H1 (cell line): ENCODE data around the gene EFR3B. TPM values are rescaled to one million over a fixed set of nuclear protein-coding genes. Genes with fewer than 3 reads are reported as not detected.

Experiments
- CTCF ChIA-PET: fragments of 300-600 bp; sonication (Branson Sonifier 250); formaldehyde crosslinking; loops from one replicate; lab custom pipeline; 2021; ENCODE audit not compliant: partially characterized antibody; lab: Charles Lee
- POLR2A ChIA-PET: fragments of 300-600 bp; sonication (Branson Sonifier 250); formaldehyde crosslinking; loops from one replicate; lab custom pipeline; 2021; ENCODE audit warnings: inconsistent platforms; ENCODE audit not compliant: partially characterized antibody; lab: Charles Lee
- DNase-seq, 2 experiments: peaks; one replicate each; pipeline versions ENCODE4 v3.0.0 to v3.0.0-alpha.2; 2010 to 2022; ENCODE audit warnings: low spot score in 2 of 2, low read depth in 1 of 2, mixed read lengths in 1 of 2
- FAIRE-seq: peaks from 2 replicates; lab custom pipeline; 2011; peaks lifted over from hg19 to GRCh38; lab: Jason Lieb, UNC
- H2AFZ ChIP-seq: 2 replicates; pipeline ENCODE4 v1.8.1; 2012; ENCODE audit warnings: low read length, inconsistent platforms
- H2AK5ac ChIP-seq: 2 replicates; pipeline ENCODE4 v1.6.1; 2013; ENCODE audit warnings: low read depth, low read length
- H2BK120ac ChIP-seq: replicated peaks from 2 replicates; pipeline ENCODE3; 2013; ENCODE audit warnings: low read depth, low read length, inconsistent platforms
- H2BK12ac ChIP-seq: 2 replicates; pipeline ENCODE4 v1.6.1; 2013; ENCODE audit warnings: low read depth, low read length
- H2BK15ac ChIP-seq: 2 replicates; pipeline ENCODE4 v1.6.1; 2013; ENCODE audit warnings: low read length
- H2BK20ac ChIP-seq: 2 replicates; pipeline ENCODE4 v1.6.1; 2013; ENCODE audit warnings: low read length
- H2BK5ac ChIP-seq: 2 replicates; pipeline ENCODE4 v1.6.1; 2013; ENCODE audit warnings: low read depth, low read length
- H3K14ac ChIP-seq: 2 replicates; pipeline ENCODE4 v1.6.1; 2013; ENCODE audit warnings: inconsistent platforms; ENCODE audit not compliant: insufficient read length
- H3K18ac ChIP-seq: 2 replicates; pipeline ENCODE4 v1.6.1; 2013; ENCODE audit warnings: low read length; ENCODE audit errors: extremely low read depth
- H3K23ac ChIP-seq: 2 replicates; pipeline ENCODE4 v1.6.1; 2013; ENCODE audit warnings: inconsistent platforms; ENCODE audit not compliant: insufficient read length
- H3K23me2 ChIP-seq: 2 replicates; pipeline ENCODE4 v1.6.1; 2013; ENCODE audit warnings: low read depth, low read length
- H3K27ac ChIP-seq: 2 replicates; pipeline ENCODE4 v1.6.1; 2011; ENCODE audit warnings: low read depth, low read length, inconsistent platforms
- H3K27me3 ChIP-seq, 4 experiments: replicated peaks in 1 of 4; 1 replicate in 1 of 4; 2 replicates in 3 of 4; pipeline versions ENCODE4 v1.6.1 to v1.8.1; 2011 to 2013; ENCODE audit warnings: low read length in 3 of 4, mild to moderate bottlenecking in 3 of 4, inconsistent platforms in 2 of 4, mixed read lengths in 2 of 4, moderate library complexity in 1 of 4; ENCODE audit not compliant: control insufficient read depth in 3 of 4, insufficient read depth in 3 of 4; ENCODE audit errors: extremely low read depth in 1 of 4
- H3K36me3 ChIP-seq, 4 experiments: 2 replicates each; pipeline versions ENCODE4 v1.6.1 to v1.8.1; 2011 to 2013; ENCODE audit warnings: mild to moderate bottlenecking in 4 of 4, low read length in 3 of 4, moderate library complexity in 2 of 4, control low read depth in 1 of 4, inconsistent platforms in 1 of 4; ENCODE audit not compliant: insufficient read depth in 4 of 4, control insufficient read depth in 2 of 4
- H3K4ac ChIP-seq: replicated peaks from 2 replicates; pipeline ENCODE3; 2013; ENCODE audit warnings: low read length, low read depth, mixed read lengths, inconsistent platforms; ENCODE audit not compliant: insufficient read length
- H3K4me1 ChIP-seq, 4 experiments: replicated peaks in 1 of 4; 1 replicate in 1 of 4; 2 replicates in 3 of 4; pipeline versions ENCODE4 v1.6.1 to v1.8.1; 2011 to 2013; ENCODE audit warnings: low read length in 3 of 4, inconsistent platforms in 2 of 4, mixed read lengths in 1 of 4; ENCODE audit not compliant: insufficient read depth in 4 of 4, control insufficient read depth in 3 of 4
- H3K4me2 ChIP-seq, 2 experiments: 2 replicates each; pipeline versions ENCODE4 v1.6.1 to v1.8.1; 2011 to 2013; ENCODE audit warnings: low read depth in 2 of 2, low read length in 2 of 2, control low read depth in 1 of 2, inconsistent platforms in 1 of 2, mild to moderate bottlenecking in 1 of 2; ENCODE audit not compliant: insufficient read depth in 1 of 2
- H3K4me3 ChIP-seq, 4 experiments: fragments of 200-600, 300-600 bp in 1 of 4; sonication (generic), shearing (Covaris generic), sonication (Bioruptor Twin) in 1 of 4; 2 replicates each; pipeline versions ENCODE4 v1.5.1 to v1.8.1; 2011 to 2016; ENCODE audit warnings: low read length in 4 of 4, low read depth in 3 of 4, control low read depth in 2 of 4, inconsistent platforms in 2 of 4, mild to moderate bottlenecking in 2 of 4, mixed read lengths in 1 of 4, moderate library complexity in 1 of 4; ENCODE audit not compliant: insufficient read depth in 2 of 4; ENCODE audit errors: extremely low read depth in 1 of 4
- H3K56ac ChIP-seq: replicated peaks from 2 replicates; pipeline ENCODE3; 2013; ENCODE audit warnings: low read depth, mild to moderate bottlenecking, mixed read lengths, low read length, inconsistent platforms; ENCODE audit not compliant: insufficient read length
- H3K79me1 ChIP-seq: 2 replicates; pipeline ENCODE4 v1.6.1; 2013; ENCODE audit warnings: low read depth, low read length, control low read depth
- H3K79me2 ChIP-seq, 2 experiments: 2 replicates each; pipeline versions ENCODE4 v1.6.1 to v1.8.1; 2012 to 2013; ENCODE audit warnings: low read length in 2 of 2, mild to moderate bottlenecking in 2 of 2, inconsistent platforms in 1 of 2; ENCODE audit not compliant: insufficient read depth in 2 of 2, control insufficient read depth in 1 of 2
- H3K9ac ChIP-seq, 4 experiments: replicated peaks in 1 of 4; 1 replicate in 1 of 4; 2 replicates in 3 of 4; pipeline versions ENCODE4 v1.6.1 to v1.8.1; 2011 to 2013; ENCODE audit warnings: low read depth in 3 of 4, low read length in 3 of 4, control low read depth in 2 of 4, mild to moderate bottlenecking in 2 of 4, moderate library complexity in 2 of 4, inconsistent platforms in 1 of 4; ENCODE audit errors: extremely low read depth in 1 of 4
- H3K9me3 ChIP-seq, 2 experiments: 2 replicates each; pipeline versions ENCODE4 v1.6.1 to v1.8.1; 2012 to 2013; ENCODE audit warnings: mild to moderate bottlenecking in 2 of 2, moderate library complexity in 2 of 2, control low read depth in 1 of 2, inconsistent platforms in 1 of 2, low read depth in 1 of 2, low read length in 1 of 2, mixed read lengths in 1 of 2; ENCODE audit not compliant: insufficient read depth in 2 of 2
- H4K20me1 ChIP-seq, 2 experiments: replicated peaks in 1 of 2; 2 replicates each; pipeline versions ENCODE3 to v1.8.1; 2011 to 2013; ENCODE audit warnings: inconsistent platforms in 2 of 2, low read length in 2 of 2, mild to moderate bottlenecking in 1 of 2; ENCODE audit not compliant: insufficient read depth in 2 of 2, control insufficient read depth in 1 of 2
- H4K5ac ChIP-seq: 2 replicates; pipeline ENCODE4 v1.6.1; 2013; ENCODE audit warnings: low read length, low read depth, mixed read lengths, inconsistent platforms; ENCODE audit not compliant: insufficient read length
- H4K8ac ChIP-seq: 2 replicates; pipeline ENCODE4 v1.8.0; 2013; ENCODE audit warnings: mild to moderate bottlenecking, moderate library complexity, low read length, inconsistent platforms; ENCODE audit not compliant: insufficient read depth; ENCODE audit errors: extremely low read depth
- H4K91ac ChIP-seq: replicated peaks from 2 replicates; pipeline ENCODE3; 2013; ENCODE audit warnings: low read length, mixed read lengths, inconsistent platforms; ENCODE audit not compliant: insufficient read length
- BCL11A ChIP-seq, 2 experiments: IDR thresholded peaks; one replicate each; pipeline ENCODE4 v1.6.1; 2011; ENCODE audit warnings: low read depth in 2 of 2, low read length in 2 of 2, mild to moderate bottlenecking in 2 of 2
- CREB1 ChIP-seq: IDR thresholded peaks from 2 replicates; pipeline ENCODE4 v1.6.1; 2012; ENCODE audit warnings: inconsistent platforms
- FOSL1 ChIP-seq: IDR thresholded peaks from 2 replicates; pipeline ENCODE4 v1.6.1; 2011; ENCODE audit warnings: mild to moderate bottlenecking, low read depth, low read length, moderate library complexity; ENCODE audit not compliant: insufficient read depth
- POLR2A ChIP-seq, 2 experiments: IDR thresholded peaks; 1 replicate in 1 of 2; 2 replicates in 1 of 2; pipeline ENCODE4 v1.6.1; 2011; ENCODE audit warnings: low read depth in 2 of 2, low read length in 2 of 2, mild to moderate bottlenecking in 2 of 2; ENCODE audit errors: control extremely low read depth in 1 of 2
- RNF2 ChIP-seq: fragments of 200-900, 300-1000 bp; sonication (generic); IDR thresholded peaks from 2 replicates; pipeline ENCODE4 v1.7.1; 2016; ENCODE audit warnings: borderline replicate concordance, low read depth, mild to moderate bottlenecking, antibody characterized with exemption, low read length; ENCODE audit not compliant: poor library complexity, severe bottlenecking; ENCODE audit errors: missing control alignments
- SAP30 ChIP-seq: fragments of 300-600 bp; sonication (generic); IDR thresholded peaks from 2 replicates; pipeline ENCODE4 v1.7.1; 2012; ENCODE audit warnings: low read length, moderate library complexity, mild to moderate bottlenecking, inconsistent platforms; ENCODE audit not compliant: insufficient read depth, insufficient replicate concordance
- SIN3A ChIP-seq, 2 experiments: IDR thresholded peaks in 1 of 2; conservative IDR thresholded peaks in 1 of 2; 2 replicates each; pipeline ENCODE4 v1.6.1; 2011 to 2012; ENCODE audit warnings: low read length in 2 of 2, improper control_type of control experiment in 1 of 2, low read depth in 1 of 2, mild to moderate bottlenecking in 1 of 2
- SIRT6 ChIP-seq: IDR thresholded peaks from one replicate; pipeline ENCODE4 v1.7.1; 2012; ENCODE audit warnings: low read length, inconsistent platforms
- SP2 ChIP-seq: IDR thresholded peaks from 2 replicates; pipeline ENCODE4 v1.6.1; 2012; ENCODE audit warnings: mild to moderate bottlenecking, low read length, inconsistent platforms
- SUZ12 ChIP-seq: fragments of 200-600 bp; sonication (generic); IDR thresholded peaks from 2 replicates; pipeline ENCODE4 v1.6.1; 2012; ENCODE audit warnings: mild to moderate bottlenecking, inconsistent platforms, low read length, moderate library complexity, mixed read lengths
- TAF1 ChIP-seq: IDR thresholded peaks from 2 replicates; pipeline ENCODE4 v1.6.1; 2011; ENCODE audit warnings: mild to moderate bottlenecking, low read depth, low read length
- WGBS, 2 experiments: shearing (Covaris generic) in 1 of 2; methylation state at CpG; one replicate each; pipeline versions ENCODE4 v1.1.6 to v1.1.7; 2013 to 2015; ENCODE audit warnings: low lambda C conversion rate in 2 of 2, mixed read lengths in 2 of 2, inconsistent platforms in 1 of 2, low coverage in 1 of 2, missing lambda C conversion rate in 1 of 2; ENCODE audit not compliant: insufficient replicate concordance in 2 of 2, insufficient coverage in 1 of 2, insufficient read length in 1 of 2; ENCODE audit errors: extremely low coverage in 1 of 2, missing lambda C conversion rate in 1 of 2; 5-methylcytosine and 5-hydroxymethylcytosine counted together
- polyA plus RNA-seq, 7 experiments: library from polyadenylated mRNA; depleted of rRNA in 3 of 7; stranded (reverse) in 5 of 7; unstranded in 2 of 7; fragments of >200 nt in 5 of 7; fragments of 200-250 nt in 2 of 7; gene quantifications; 1 replicate in 5 of 7; 2 replicates in 1 of 7; 4 replicates in 1 of 7; pipeline versions ENCODE4 v1.2.1 to v1.2.3, GENCODE V29; 2011 to 2013; ENCODE audit warnings: missing spikeins in 2 of 7, mixed read lengths in 2 of 7
- total RNA-seq: library from RNA; stranded (reverse); fragmentation: NEBNext Ultra II Directional; extraction: Animal tissue kit (Norgen Biotek cat#: 25700); gene quantifications from 2 replicates; pipeline ENCODE4 v1.2.1, GENCODE V29; 2021
- TF ChIP-seq, protein P1 (sequence below), 3 experiments: IDR thresholded peaks; 1 replicate in 2 of 3; 2 replicates in 1 of 3; pipeline versions ENCODE4 v1.5.1 to v1.6.1; 2011; ENCODE audit warnings: low read length in 3 of 3, mild to moderate bottlenecking in 3 of 3, inconsistent platforms in 2 of 3, low read depth in 1 of 3, moderate library complexity in 1 of 3; ENCODE audit not compliant: insufficient read depth in 1 of 3; ENCODE audit errors: control extremely low read depth in 1 of 3

EFR3B gene
- total and polyA plus RNA-seq, 2 of the 8 experiments (the other 6 are each of a cell fraction or from before 2014, with no cell fraction given) = 3.4 to 9.6 TPM

DNA sequence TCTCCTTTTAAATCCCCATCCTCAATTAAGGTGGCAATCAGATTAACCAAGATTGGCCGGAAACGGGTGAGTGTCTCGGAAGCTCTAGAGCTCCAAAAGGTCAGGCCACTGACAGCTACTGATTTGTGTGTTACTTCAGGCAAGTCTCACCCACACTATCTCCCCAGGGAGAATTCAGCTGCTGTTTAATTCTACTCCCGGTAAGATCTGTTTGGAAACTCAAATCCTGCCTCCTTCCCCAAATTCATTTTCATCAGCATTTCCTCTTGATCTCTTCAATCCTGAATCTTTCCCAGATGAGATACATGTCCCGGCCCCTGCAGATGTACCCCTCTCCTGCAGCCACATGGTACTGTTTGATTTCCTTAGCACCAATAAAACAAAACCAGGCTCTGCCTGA lies 34.9 kb downstream of the EFR3B start:
- Histone ChIP-seq H3K4ac (no peak overlapping the region), H4K5ac (no peak overlapping the region), H2BK120ac (no peak overlapping the region), H2BK12ac (no peak overlapping the region), H3K27me3 (no peaks in the 10 kb centered on the region), H3K79me2 (no peaks in the 10 kb centered on the region), H2BK15ac (no peak overlapping the region), H2AFZ (no peak overlapping the region), H3K23me2 (no peaks in the 10 kb centered on the region), H4K20me1 (no peaks in the 10 kb centered on the region), H3K79me1 (no peaks in the 10 kb centered on the region), H4K8ac (no peak overlapping the region), H3K4me1 (0 out of 7 replicates have a peak, but pooled peaks cover 0 to 3% (median 1%) of the 10 kb centered on the region in 4 experiments), H3K36me3 (no peaks in the 10 kb centered on the region), H3K9ac (no peak overlapping the region), H3K4me3 (no peak overlapping the region), H4K91ac (no peak overlapping the region), H3K56ac (no peak overlapping the region), H2AK5ac (no peak overlapping the region), H3K14ac (no peak overlapping the region), H3K18ac (no peak overlapping the region), H3K27ac (no peak overlapping the region), H2BK20ac (no peak overlapping the region), H3K4me2 (no peak overlapping the region), H2BK5ac (no peak overlapping the region), H3K9me3 (no peaks in the 10 kb centered on the region), H3K23ac (no peak overlapping the region)
- FAIRE-seq = no peak
- WGBS, 2 experiments = 91% methylated on average over 5 of the region's 5 CpGs; no CpG with 5 or more reads in 1 of the 2 experiments
- CTCF ChIA-PET = interaction anchor here (0.8 to 1.6 kb wide), 3 partner anchors 13 to 92 kb away, joined by 3 to 5 read pairs (median 3); no protein-coding TSS in a partner anchor
- DNase-seq = no peak
- POLR2A ChIA-PET = interaction anchor here (1.0 kb wide), 1 partner anchor 59 kb away, joined by 3 read pairs; no protein-coding TSS in a partner anchor
- TF ChIP-seq SIRT6 (no peak), SAP30 (no peak), RNF2 (no peak), TAF1 (no peak), SP2 (no peak), BCL11A (IDR thresholded peaks at IDR 0.05; ENCODE audit: low read depth in 2 of 2, low read length in 2 of 2) (no peak), FOSL1 (no peak), POLR2A (IDR thresholded peaks at IDR 0.05; ENCODE audit: control extremely low read depth in 1 of 2, low read depth in 2 of 2, low read length in 2 of 2) (no peak), CREB1 (no peak), SIN3A (conservative IDR thresholded peaks at IDR 0.05 in 1 of 2, IDR thresholded peaks at IDR 0.05 in 1 of 2; ENCODE audit: low read depth in 1 of 2, low read length in 2 of 2) (no peak), SUZ12 (no peak)
- TF ChIP-seq, protein P1, sequence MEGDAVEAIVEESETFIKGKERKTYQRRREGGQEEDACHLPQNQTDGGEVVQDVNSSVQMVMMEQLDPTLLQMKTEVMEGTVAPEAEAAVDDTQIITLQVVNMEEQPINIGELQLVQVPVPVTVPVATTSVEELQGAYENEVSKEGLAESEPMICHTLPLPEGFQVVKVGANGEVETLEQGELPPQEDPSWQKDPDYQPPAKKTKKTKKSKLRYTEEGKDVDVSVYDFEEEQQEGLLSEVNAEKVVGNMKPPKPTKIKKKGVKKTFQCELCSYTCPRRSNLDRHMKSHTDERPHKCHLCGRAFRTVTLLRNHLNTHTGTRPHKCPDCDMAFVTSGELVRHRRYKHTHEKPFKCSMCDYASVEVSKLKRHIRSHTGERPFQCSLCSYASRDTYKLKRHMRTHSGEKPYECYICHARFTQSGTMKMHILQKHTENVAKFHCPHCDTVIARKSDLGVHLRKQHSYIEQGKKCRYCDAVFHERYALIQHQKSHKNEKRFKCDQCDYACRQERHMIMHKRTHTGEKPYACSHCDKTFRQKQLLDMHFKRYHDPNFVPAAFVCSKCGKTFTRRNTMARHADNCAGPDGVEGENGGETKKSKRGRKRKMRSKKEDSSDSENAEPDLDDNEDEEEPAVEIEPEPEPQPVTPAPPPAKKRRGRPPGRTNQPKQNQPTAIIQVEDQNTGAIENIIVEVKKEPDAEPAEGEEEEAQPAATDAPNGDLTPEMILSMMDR (IDR thresholded peaks at IDR 0.05; ENCODE audit: control extremely low read depth in 1 of 3, insufficient read depth in 1 of 3, low read depth in 1 of 3, low read length in 3 of 3) = no peak
